ENCODE measurements around the gene ANKRD28.

DNA sequence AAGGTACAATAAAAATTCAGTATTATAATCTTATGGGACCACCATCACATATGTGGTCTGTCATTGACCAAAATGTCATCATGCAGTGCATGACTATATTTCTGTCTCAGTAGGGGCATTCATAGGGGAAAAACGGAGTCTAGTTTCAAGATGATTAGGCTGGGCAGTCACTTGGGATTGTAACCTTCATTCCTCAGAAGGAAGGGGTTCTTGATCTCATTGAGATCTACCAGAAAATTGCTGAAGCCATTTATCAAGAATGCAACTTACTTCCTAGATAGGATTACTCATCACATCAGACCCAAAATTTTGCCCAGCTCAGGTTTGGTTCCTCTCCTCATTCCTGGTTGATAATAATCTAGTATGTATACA lies 158.9 kb downstream of the ANKRD28 start:
- TF ChIP-seq, protein P1, sequence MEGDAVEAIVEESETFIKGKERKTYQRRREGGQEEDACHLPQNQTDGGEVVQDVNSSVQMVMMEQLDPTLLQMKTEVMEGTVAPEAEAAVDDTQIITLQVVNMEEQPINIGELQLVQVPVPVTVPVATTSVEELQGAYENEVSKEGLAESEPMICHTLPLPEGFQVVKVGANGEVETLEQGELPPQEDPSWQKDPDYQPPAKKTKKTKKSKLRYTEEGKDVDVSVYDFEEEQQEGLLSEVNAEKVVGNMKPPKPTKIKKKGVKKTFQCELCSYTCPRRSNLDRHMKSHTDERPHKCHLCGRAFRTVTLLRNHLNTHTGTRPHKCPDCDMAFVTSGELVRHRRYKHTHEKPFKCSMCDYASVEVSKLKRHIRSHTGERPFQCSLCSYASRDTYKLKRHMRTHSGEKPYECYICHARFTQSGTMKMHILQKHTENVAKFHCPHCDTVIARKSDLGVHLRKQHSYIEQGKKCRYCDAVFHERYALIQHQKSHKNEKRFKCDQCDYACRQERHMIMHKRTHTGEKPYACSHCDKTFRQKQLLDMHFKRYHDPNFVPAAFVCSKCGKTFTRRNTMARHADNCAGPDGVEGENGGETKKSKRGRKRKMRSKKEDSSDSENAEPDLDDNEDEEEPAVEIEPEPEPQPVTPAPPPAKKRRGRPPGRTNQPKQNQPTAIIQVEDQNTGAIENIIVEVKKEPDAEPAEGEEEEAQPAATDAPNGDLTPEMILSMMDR (IDR thresholded peaks at IDR 0.05) = no peak
- TF ChIP-seq POLR2A (IDR thresholded peaks at IDR 0.05) = no peak
